Liver (tissue), 9 donors: ENCODE results near the gene PAX8. TPM values are rescaled to one million over a fixed set of nuclear protein-coding genes. Genes with fewer than 3 reads are reported as not detected.

Experiments used
- DNase-seq: peaks from one replicate; pipeline ENCODE4 v3.0.0-alpha.2; 2017; ENCODE audit warnings: low spot score
- H3K27ac ChIP-seq, 2 donors: one replicate each; pipeline ENCODE4 v1.7.0; 2013; ENCODE audit warnings: inconsistent platforms in 2 of 2, low read length in 2 of 2, control low read depth in 1 of 2, low read depth in 1 of 2, mild to moderate bottlenecking in 1 of 2
- H3K27me3 ChIP-seq, 4 donors: one replicate each; pipeline versions ENCODE4 v1.6.1 to v1.7.0; 2013; ENCODE audit warnings: low read length in 3 of 4, inconsistent platforms in 1 of 4, mild to moderate bottlenecking in 1 of 4, moderate library complexity in 1 of 4; ENCODE audit not compliant: control insufficient read depth in 4 of 4, insufficient read depth in 4 of 4
- H3K36me3 ChIP-seq, 4 donors: one replicate each; pipeline versions ENCODE4 v1.6.1 to v1.7.0; 2013; ENCODE audit warnings: low read length in 3 of 4, mild to moderate bottlenecking in 3 of 4, low read depth in 1 of 4, moderate library complexity in 1 of 4; ENCODE audit not compliant: control insufficient read depth in 4 of 4, insufficient read depth in 3 of 4
- H3K4me1 ChIP-seq, 4 donors: one replicate each; pipeline versions ENCODE4 v1.6.1 to v1.7.0; 2013; ENCODE audit warnings: low read length in 3 of 4, mild to moderate bottlenecking in 3 of 4, moderate library complexity in 1 of 4; ENCODE audit not compliant: control insufficient read depth in 4 of 4, insufficient read depth in 4 of 4
- H3K4me3 ChIP-seq, 3 donors: one replicate each; pipeline versions ENCODE4 v1.6.1 to v1.7.0; 2013; ENCODE audit warnings: low read length in 3 of 3, control low read depth in 1 of 3, low read depth in 1 of 3, mild to moderate bottlenecking in 1 of 3
- H3K9ac ChIP-seq, 2 donors: one replicate each; pipeline ENCODE4 v1.7.0; 2013; ENCODE audit warnings: low read length in 2 of 2, mild to moderate bottlenecking in 2 of 2, moderate library complexity in 2 of 2, control low read depth in 1 of 2, low read depth in 1 of 2
- H3K9me3 ChIP-seq, 4 donors: one replicate each; pipeline versions ENCODE4 v1.6.1 to v1.7.0; 2013; ENCODE audit warnings: low read length in 3 of 4; ENCODE audit not compliant: control insufficient read depth in 4 of 4
- EGR1 ChIP-seq, 2 donors: IDR thresholded peaks; 2 replicates each; pipeline ENCODE4 v1.6.1; 2016 to 2018; ENCODE audit warnings: antibody characterized with exemption in 2 of 2, low read depth in 2 of 2
- FOXA1 ChIP-seq: IDR thresholded peaks from 2 replicates; pipeline ENCODE4 v1.6.1; 2016; ENCODE audit warnings: antibody characterized with exemption
- FOXA2 ChIP-seq: IDR thresholded peaks from 2 replicates; pipeline ENCODE4 v1.6.1; 2016; ENCODE audit warnings: antibody characterized with exemption
- GABPA ChIP-seq, 2 donors: IDR thresholded peaks in 1 of 2; conservative IDR thresholded peaks in 1 of 2; 2 replicates each; pipeline ENCODE4 v1.6.1; 2016; ENCODE audit warnings: antibody characterized with exemption in 2 of 2, mild to moderate bottlenecking in 1 of 2, moderate library complexity in 1 of 2
- HNF4A ChIP-seq, 2 donors: conservative IDR thresholded peaks; 2 replicates each; pipeline ENCODE4 v1.6.1; 2016; ENCODE audit warnings: antibody characterized with exemption in 2 of 2, mild to moderate bottlenecking in 2 of 2
- HNF4G ChIP-seq: IDR thresholded peaks from 2 replicates; pipeline ENCODE4 v1.6.1; 2016; ENCODE audit warnings: antibody characterized with exemption
- JUND ChIP-seq, 2 donors: IDR thresholded peaks; 2 replicates each; pipeline ENCODE4 v1.6.1; 2016; ENCODE audit warnings: antibody characterized with exemption in 2 of 2
- NR2F2 ChIP-seq: IDR thresholded peaks from 2 replicates; pipeline ENCODE4 v1.6.1; 2016; ENCODE audit warnings: antibody characterized with exemption
- RAD21 ChIP-seq, 2 donors: IDR thresholded peaks; 2 replicates each; pipeline ENCODE4 v1.6.1; 2016; ENCODE audit warnings: antibody characterized with exemption in 2 of 2, mild to moderate bottlenecking in 2 of 2
- RXRA ChIP-seq, 2 donors: IDR thresholded peaks; 2 replicates each; pipeline ENCODE4 v1.6.1; 2017 to 2018; ENCODE audit warnings: antibody characterized with exemption in 2 of 2, mild to moderate bottlenecking in 1 of 2
- SP1 ChIP-seq: IDR thresholded peaks from 2 replicates; pipeline ENCODE4 v1.6.1; 2018; ENCODE audit warnings: antibody characterized with exemption, mild to moderate bottlenecking
- TAF1 ChIP-seq: conservative IDR thresholded peaks from 2 replicates; pipeline ENCODE4 v1.6.1; 2016; ENCODE audit warnings: antibody characterized with exemption, mild to moderate bottlenecking
- YY1 ChIP-seq: IDR thresholded peaks from 2 replicates; pipeline ENCODE4 v1.6.1; 2016; ENCODE audit warnings: antibody characterized with exemption, mild to moderate bottlenecking
- WGBS: extraction: QIAGEN DNeasy Blood & Tissue Kit; methylation state at CpG from one replicate; pipeline ENCODE4 v1.1.7; 2013; 5-methylcytosine and 5-hydroxymethylcytosine counted together
- polyA plus RNA-seq, 2 donors: library from polyadenylated mRNA; stranded (reverse) in 1 of 2; unstranded in 1 of 2; fragments of 200-250 nt in 1 of 2; fragments of >200 nt in 1 of 2; fragmentation: Nextera tagmentation in 1 of 2; extraction: Ambion mirVana in 1 of 2; gene quantifications; one replicate each; pipeline versions ENCODE4 v1.2.1 to v1.2.3, GENCODE V29; 2013 to 2015
- total RNA-seq, 2 donors: library from RNA; depleted of rRNA; stranded (reverse); fragments of >200 nt; gene quantifications; one replicate each; pipeline ENCODE4 v1.2.3, GENCODE V29; 2014
- TF ChIP-seq, protein P1 (sequence below): fragments of 150-350 bp; IDR thresholded peaks from 2 replicates; pipeline ENCODE4 v1.5.1; 2017; ENCODE audit warnings: improper control_type of control experiment, low read depth, low read length; ENCODE audit not compliant: missing input control
- TF ChIP-seq, protein P2 (sequence below): IDR thresholded peaks from 2 replicates; pipeline ENCODE4 v1.6.1; 2016; ENCODE audit warnings: antibody characterized with exemption
- TF ChIP-seq, protein P3 (sequence below): IDR thresholded peaks from 2 replicates; pipeline ENCODE4 v1.6.1; 2016; ENCODE audit warnings: antibody characterized with exemption
- TF ChIP-seq, protein P4 (sequence below): IDR thresholded peaks from 2 replicates; pipeline ENCODE4 v1.6.1; 2016; ENCODE audit warnings: antibody characterized with exemption, mild to moderate bottlenecking
- donor health status: healthy.
- donor health status: healthy.
- donor health status: healthy.
- donor health status: healthy.
- donor health status: healthy.

PAX8 gene
- total and polyA plus RNA-seq, 4 donors: 0.09 to 0.85 (median 0.33) TPM

DNA sequence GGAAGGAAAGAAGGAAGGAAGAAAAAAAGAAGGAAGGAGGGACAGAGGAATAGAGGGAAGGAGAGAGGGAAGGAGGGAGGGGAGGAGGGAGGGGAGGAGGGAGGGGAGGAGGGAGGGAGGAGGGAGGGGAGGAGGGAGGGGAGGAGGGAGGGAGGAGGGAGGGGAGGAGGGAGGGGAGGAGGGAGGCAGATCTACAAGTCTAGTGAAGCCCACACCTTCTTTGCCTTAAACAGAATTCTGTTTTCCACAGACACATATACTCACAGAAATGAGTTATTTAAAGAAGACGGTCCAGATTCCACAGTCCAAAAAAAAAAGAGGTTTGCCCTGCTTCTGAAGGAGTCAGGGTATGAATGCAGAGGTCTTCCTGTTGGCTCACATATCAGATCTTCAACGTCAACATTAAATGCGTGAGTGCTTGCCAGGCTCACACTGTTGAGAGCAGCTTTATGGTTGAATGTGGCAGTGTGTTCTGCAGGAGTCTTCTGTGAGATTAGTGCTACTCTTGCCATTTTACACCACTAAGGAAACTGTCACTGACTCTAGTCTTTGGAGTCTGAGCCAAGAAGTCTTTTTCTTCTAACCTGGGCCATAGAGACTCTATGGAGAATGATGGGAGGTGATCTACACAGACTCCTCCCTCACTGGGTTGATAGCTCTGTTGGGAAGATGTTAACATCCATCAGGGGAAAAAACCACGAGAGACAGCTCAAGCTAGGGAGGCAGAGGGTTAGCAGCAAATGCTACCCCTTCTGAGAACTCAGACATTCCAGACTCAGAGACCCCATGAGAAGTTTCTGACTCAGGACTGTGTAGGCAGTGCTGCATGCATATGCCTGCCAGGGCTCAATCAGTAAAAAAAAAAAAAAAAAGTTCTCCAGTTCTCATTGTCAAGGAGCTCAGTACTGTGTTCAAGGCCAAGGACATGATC is 23.3 kb downstream of the PAX8 start:
- TF ChIP-seq RXRA (IDR thresholded peaks at IDR 0.05) (no peak), SP1 (no peak), FOXA2 (no peak), JUND (IDR thresholded peaks at IDR 0.05) (no peak), EGR1 (IDR thresholded peaks at IDR 0.05; ENCODE audit: low read depth in 2 of 2) (no peak), FOXA1 (no peak), YY1 (no peak), RAD21 (IDR thresholded peaks at IDR 0.05) (no peak), GABPA (IDR thresholded peaks at IDR 0.05 in 1 of 2, conservative IDR thresholded peaks at IDR 0.05 in 1 of 2) (no peak), TAF1 (no peak), HNF4A (conservative IDR thresholded peaks at IDR 0.05) (no peak), NR2F2 (no peak), HNF4G (no peak)
- TF ChIP-seq, protein P1, sequence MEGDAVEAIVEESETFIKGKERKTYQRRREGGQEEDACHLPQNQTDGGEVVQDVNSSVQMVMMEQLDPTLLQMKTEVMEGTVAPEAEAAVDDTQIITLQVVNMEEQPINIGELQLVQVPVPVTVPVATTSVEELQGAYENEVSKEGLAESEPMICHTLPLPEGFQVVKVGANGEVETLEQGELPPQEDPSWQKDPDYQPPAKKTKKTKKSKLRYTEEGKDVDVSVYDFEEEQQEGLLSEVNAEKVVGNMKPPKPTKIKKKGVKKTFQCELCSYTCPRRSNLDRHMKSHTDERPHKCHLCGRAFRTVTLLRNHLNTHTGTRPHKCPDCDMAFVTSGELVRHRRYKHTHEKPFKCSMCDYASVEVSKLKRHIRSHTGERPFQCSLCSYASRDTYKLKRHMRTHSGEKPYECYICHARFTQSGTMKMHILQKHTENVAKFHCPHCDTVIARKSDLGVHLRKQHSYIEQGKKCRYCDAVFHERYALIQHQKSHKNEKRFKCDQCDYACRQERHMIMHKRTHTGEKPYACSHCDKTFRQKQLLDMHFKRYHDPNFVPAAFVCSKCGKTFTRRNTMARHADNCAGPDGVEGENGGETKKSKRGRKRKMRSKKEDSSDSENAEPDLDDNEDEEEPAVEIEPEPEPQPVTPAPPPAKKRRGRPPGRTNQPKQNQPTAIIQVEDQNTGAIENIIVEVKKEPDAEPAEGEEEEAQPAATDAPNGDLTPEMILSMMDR: no peak
- TF ChIP-seq, protein P2, sequence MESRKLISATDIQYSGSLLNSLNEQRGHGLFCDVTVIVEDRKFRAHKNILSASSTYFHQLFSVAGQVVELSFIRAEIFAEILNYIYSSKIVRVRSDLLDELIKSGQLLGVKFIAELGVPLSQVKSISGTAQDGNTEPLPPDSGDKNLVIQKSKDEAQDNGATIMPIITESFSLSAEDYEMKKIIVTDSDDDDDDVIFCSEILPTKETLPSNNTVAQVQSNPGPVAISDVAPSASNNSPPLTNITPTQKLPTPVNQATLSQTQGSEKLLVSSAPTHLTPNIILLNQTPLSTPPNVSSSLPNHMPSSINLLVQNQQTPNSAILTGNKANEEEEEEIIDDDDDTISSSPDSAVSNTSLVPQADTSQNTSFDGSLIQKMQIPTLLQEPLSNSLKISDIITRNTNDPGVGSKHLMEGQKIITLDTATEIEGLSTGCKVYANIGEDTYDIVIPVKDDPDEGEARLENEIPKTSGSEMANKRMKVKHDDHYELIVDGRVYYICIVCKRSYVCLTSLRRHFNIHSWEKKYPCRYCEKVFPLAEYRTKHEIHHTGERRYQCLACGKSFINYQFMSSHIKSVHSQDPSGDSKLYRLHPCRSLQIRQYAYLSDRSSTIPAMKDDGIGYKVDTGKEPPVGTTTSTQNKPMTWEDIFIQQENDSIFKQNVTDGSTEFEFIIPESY: no peak
- TF ChIP-seq, protein P3, sequence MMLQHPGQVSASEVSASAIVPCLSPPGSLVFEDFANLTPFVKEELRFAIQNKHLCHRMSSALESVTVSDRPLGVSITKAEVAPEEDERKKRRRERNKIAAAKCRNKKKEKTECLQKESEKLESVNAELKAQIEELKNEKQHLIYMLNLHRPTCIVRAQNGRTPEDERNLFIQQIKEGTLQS: no peak
- TF ChIP-seq, protein P4, sequence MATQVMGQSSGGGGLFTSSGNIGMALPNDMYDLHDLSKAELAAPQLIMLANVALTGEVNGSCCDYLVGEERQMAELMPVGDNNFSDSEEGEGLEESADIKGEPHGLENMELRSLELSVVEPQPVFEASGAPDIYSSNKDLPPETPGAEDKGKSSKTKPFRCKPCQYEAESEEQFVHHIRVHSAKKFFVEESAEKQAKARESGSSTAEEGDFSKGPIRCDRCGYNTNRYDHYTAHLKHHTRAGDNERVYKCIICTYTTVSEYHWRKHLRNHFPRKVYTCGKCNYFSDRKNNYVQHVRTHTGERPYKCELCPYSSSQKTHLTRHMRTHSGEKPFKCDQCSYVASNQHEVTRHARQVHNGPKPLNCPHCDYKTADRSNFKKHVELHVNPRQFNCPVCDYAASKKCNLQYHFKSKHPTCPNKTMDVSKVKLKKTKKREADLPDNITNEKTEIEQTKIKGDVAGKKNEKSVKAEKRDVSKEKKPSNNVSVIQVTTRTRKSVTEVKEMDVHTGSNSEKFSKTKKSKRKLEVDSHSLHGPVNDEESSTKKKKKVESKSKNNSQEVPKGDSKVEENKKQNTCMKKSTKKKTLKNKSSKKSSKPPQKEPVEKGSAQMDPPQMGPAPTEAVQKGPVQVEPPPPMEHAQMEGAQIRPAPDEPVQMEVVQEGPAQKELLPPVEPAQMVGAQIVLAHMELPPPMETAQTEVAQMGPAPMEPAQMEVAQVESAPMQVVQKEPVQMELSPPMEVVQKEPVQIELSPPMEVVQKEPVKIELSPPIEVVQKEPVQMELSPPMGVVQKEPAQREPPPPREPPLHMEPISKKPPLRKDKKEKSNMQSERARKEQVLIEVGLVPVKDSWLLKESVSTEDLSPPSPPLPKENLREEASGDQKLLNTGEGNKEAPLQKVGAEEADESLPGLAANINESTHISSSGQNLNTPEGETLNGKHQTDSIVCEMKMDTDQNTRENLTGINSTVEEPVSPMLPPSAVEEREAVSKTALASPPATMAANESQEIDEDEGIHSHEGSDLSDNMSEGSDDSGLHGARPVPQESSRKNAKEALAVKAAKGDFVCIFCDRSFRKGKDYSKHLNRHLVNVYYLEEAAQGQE: no peak
- Histone ChIP-seq H3K36me3 (no peaks in the 10 kb centered on the region), H3K9ac (no peak overlapping the region), H3K9me3 (no peaks in the 10 kb centered on the region), H3K27ac (no peak overlapping the region), H3K27me3 (no peaks in the 10 kb centered on the region), H3K4me3 (no peak overlapping the region), H3K4me1 (no peaks in the 10 kb centered on the region)
- DNase-seq: no peak
- WGBS: 77% methylated on average over 4 of the region's 4 CpGs
